Loucy (cell line): Measurements from ENCODE around the gene MPPED2.

Source experiments
- H2AFZ ChIP-seq: fragments of 200-600 bp; sonication (generic); 2 replicates; pipeline ENCODE4 v1.6.0; 2016; ENCODE audit warnings: antibody characterized with exemption, mild to moderate bottlenecking, low read length, moderate library complexity
- H3F3A ChIP-seq: fragments of 200-600 bp; 2 replicates; pipeline ENCODE4 v1.6.0; 2016; ENCODE audit warnings: antibody characterized with exemption, low read depth, mild to moderate bottlenecking
- H3K27me3 ChIP-seq: fragments of 200-600 bp; sonication (generic); 2 replicates; pipeline ENCODE4 v1.6.1; 2014; ENCODE audit warnings: low read length, mild to moderate bottlenecking; ENCODE audit not compliant: insufficient read depth, poor library complexity, severe bottlenecking
- H3K36me3 ChIP-seq: fragments of 200-600 bp; sonication (generic); 2 replicates; pipeline ENCODE4 v1.6.1; 2016; ENCODE audit warnings: low read length; ENCODE audit not compliant: insufficient read depth
- H3K4me1 ChIP-seq: fragments of 200-600 bp; sonication (generic); 2 replicates; pipeline ENCODE4 v1.5.1; 2014; ENCODE audit warnings: low read length, mild to moderate bottlenecking; ENCODE audit not compliant: insufficient read depth, poor library complexity, severe bottlenecking
- H3K4me2 ChIP-seq: fragments of 200-600 bp; sonication (generic); 2 replicates; pipeline ENCODE4 v1.6.0; 2014; ENCODE audit warnings: antibody characterized with exemption, low read length, low read depth, mild to moderate bottlenecking; ENCODE audit not compliant: poor library complexity, severe bottlenecking
- H3K4me3 ChIP-seq: fragments of 200-600 bp; sonication (generic); 2 replicates; pipeline ENCODE4 v1.5.1; 2014; ENCODE audit warnings: low read length, mild to moderate bottlenecking, mixed read lengths; ENCODE audit not compliant: poor library complexity, severe bottlenecking
- H3K79me2 ChIP-seq: fragments of 200-600 bp; sonication (generic); 2 replicates; pipeline ENCODE4 v1.6.1; 2014; ENCODE audit warnings: low read length; ENCODE audit not compliant: insufficient read depth
- H3K9ac ChIP-seq: fragments of 200-600 bp; sonication (generic); 2 replicates; pipeline ENCODE4 v1.6.0; 2014; ENCODE audit warnings: mild to moderate bottlenecking, low read depth, low read length, moderate library complexity; ENCODE audit not compliant: poor library complexity, severe bottlenecking
- H3K9me2 ChIP-seq: fragments of 200-600 bp; sonication (generic); replicated peaks from 2 replicates; pipeline ENCODE4 v1.6.1; 2016; ENCODE audit warnings: low read depth, low read length, mixed read lengths
- H3K9me3 ChIP-seq: fragments of 200-600 bp; sonication (generic); 2 replicates; pipeline ENCODE4 v1.6.1; 2014; ENCODE audit warnings: mild to moderate bottlenecking, antibody characterized with exemption, low read length, low read depth; ENCODE audit not compliant: insufficient read depth
- H4K20me1 ChIP-seq: fragments of 200-600 bp; sonication (generic); 2 replicates; pipeline ENCODE4 v1.6.0; 2014; ENCODE audit warnings: antibody characterized with exemption, low read length, mild to moderate bottlenecking; ENCODE audit not compliant: insufficient read depth, poor library complexity, severe bottlenecking
- EZH2phosphoT487 ChIP-seq: fragments of 200-600 bp; IDR thresholded peaks from 2 replicates; pipeline ENCODE4 v1.6.1; 2018; ENCODE audit warnings: antibody characterized with exemption, mild to moderate bottlenecking, moderate library complexity, borderline replicate concordance
- TF ChIP-seq, protein P1 (sequence below): fragments of 200-600 bp; sonication (generic); conservative IDR thresholded peaks from 2 replicates; pipeline ENCODE4 v1.5.1; 2014; ENCODE audit warnings: mild to moderate bottlenecking, antibody characterized with exemption, low read length

Gene MPPED2

DNA sequence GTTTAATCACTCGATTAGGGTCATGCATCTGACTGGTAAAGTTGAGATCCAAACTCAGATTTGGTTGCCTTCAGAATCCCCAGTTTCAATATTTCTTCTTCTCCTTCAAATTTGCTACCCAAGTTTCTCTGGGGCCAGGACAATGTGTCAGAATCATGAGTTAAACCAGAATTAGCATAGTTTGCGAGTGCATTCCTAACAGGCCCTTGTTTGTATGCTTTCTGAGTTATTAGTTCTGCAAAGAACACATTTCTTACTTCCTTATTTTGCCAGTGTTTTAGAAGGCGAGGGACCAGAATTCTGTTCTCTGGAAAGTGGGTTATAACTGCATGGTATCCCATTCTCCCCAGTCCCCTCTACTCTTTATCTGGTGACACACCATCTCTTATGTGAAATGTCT is 151.3 kb downstream of the MPPED2 start:
- no peak overlapping the region for H3K4me2 ChIP-seq
- TF ChIP-seq, protein P1, sequence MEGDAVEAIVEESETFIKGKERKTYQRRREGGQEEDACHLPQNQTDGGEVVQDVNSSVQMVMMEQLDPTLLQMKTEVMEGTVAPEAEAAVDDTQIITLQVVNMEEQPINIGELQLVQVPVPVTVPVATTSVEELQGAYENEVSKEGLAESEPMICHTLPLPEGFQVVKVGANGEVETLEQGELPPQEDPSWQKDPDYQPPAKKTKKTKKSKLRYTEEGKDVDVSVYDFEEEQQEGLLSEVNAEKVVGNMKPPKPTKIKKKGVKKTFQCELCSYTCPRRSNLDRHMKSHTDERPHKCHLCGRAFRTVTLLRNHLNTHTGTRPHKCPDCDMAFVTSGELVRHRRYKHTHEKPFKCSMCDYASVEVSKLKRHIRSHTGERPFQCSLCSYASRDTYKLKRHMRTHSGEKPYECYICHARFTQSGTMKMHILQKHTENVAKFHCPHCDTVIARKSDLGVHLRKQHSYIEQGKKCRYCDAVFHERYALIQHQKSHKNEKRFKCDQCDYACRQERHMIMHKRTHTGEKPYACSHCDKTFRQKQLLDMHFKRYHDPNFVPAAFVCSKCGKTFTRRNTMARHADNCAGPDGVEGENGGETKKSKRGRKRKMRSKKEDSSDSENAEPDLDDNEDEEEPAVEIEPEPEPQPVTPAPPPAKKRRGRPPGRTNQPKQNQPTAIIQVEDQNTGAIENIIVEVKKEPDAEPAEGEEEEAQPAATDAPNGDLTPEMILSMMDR, result no peak
- TF ChIP-seq EZH2phosphoT487, result no peak
- no peak overlapping the region for H3K4me3 ChIP-seq
- H3K27me3 ChIP-seq, result no peaks in the 10 kb centered on the region
- H4K20me1 ChIP-seq, result no peaks in the 10 kb centered on the region
- H3K4me1 ChIP-seq, result no peaks in the 10 kb centered on the region
- no peaks in the 10 kb centered on the region for H3K9me3 ChIP-seq
- H3K36me3 ChIP-seq, result no peaks in the 10 kb centered on the region
- no peak overlapping the region for H2AFZ ChIP-seq
- H3F3A ChIP-seq, result no peaks in the 10 kb centered on the region
- no peak overlapping the region for H3K9ac ChIP-seq
- H3K9me2 ChIP-seq, result no peaks in the 10 kb centered on the region
- no peaks in the 10 kb centered on the region for H3K79me2 ChIP-seq

DNA sequence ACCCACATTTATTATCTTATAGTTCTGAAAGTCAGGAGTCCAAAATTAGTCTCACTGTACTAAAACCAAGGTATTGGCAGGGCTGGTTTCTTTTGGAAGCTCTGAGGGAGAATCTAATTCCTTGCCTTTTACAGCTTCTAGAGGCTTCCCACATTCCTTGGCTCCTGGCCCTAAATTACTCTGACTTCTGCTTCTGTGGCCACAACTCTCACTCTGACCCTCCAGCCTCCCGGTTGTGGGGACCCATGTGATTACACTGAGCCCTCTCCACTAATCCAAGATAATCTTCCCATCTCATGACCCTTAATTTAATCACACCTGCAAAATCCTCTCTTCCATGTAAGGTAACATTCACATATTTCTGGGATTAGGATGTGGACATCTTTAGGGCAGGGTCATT is 152.3 kb downstream of the MPPED2 start:
- TF ChIP-seq, protein P1, result no peak
- Histone ChIP-seq H3K36me3 (no peaks in the 10 kb centered on the region), H4K20me1 (no peaks in the 10 kb centered on the region), H3K4me3 (no peak overlapping the region), H3K9me2 (no peaks in the 10 kb centered on the region), H3K4me1 (no peaks in the 10 kb centered on the region), H3K79me2 (no peaks in the 10 kb centered on the region), H3K27me3 (no peaks in the 10 kb centered on the region), H3F3A (no peaks in the 10 kb centered on the region), H3K9ac (no peak overlapping the region), H3K9me3 (no peaks in the 10 kb centered on the region), H2AFZ (no peak overlapping the region), H3K4me2 (no peak overlapping the region)

DNA sequence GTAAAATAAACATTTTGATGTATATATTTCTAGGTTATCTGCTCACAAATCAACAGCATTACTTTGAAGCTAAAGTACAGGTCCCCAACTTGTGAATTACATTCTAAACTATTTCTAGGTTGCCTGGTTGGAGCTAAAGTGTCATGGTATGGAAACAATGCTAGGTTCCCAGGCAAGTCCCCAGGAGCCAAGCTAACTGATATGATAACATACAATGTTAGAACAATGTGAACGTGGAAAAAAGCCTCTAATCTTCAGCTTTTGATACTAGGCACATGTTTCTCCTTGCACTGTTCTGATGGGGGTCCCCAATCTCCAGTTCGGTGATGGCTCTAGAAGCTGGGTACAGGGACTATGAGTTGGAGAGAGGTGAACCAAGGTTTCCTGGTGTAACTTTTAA is 153.4 kb downstream of the MPPED2 start:
- Histone ChIP-seq H3F3A (no peaks in the 10 kb centered on the region), H3K27me3 (no peaks in the 10 kb centered on the region), H3K79me2 (no peaks in the 10 kb centered on the region), H4K20me1 (no peaks in the 10 kb centered on the region), H3K9ac (no peak overlapping the region), H3K9me2 (no peaks in the 10 kb centered on the region), H3K36me3 (no peaks in the 10 kb centered on the region), H2AFZ (no peak overlapping the region), H3K9me3 (no peaks in the 10 kb centered on the region), H3K4me3 (no peak overlapping the region), H3K4me1 (no peaks in the 10 kb centered on the region), H3K4me2 (no peak overlapping the region)
- TF ChIP-seq EZH2phosphoT487, result no peak
- TF ChIP-seq, protein P1, result no peak
